Measurements from ENCODE around the gene HFE. TPM values are rescaled to one million over a fixed set of nuclear protein-coding genes. Genes with fewer than 3 reads are reported as not detected.

The HFE gene
- polyA plus RNA-seq, 1 experiment: 21.4 TPM

DNA sequence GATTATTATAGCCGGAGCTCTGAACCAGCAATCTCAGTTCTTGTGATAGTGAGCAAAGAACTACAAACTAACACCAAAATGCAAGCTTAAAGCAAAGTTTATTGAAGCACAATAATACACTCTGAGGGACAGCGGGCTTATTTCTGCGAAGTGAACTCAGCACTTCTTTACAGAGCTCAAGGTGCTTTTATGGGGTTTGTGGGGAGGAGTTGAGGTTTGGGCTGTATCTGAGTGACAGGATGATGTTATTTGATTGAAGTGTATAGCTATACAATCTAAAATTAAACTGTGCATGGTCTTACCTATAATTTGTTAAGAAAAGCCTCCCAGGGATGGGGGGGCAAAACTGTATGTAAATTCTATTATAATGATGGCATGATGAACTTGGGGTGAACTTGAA, 1.0 kb upstream of the HFE start:
- ChIA-PET CTCF (interaction anchor here (0.8 to 20.2 kb wide), 4 partner anchors 9 to 94 kb away, joined by 3 to 858 read pairs (median 40); no protein-coding TSS in a partner anchor), POLR2A (no interaction called here)

DNA sequence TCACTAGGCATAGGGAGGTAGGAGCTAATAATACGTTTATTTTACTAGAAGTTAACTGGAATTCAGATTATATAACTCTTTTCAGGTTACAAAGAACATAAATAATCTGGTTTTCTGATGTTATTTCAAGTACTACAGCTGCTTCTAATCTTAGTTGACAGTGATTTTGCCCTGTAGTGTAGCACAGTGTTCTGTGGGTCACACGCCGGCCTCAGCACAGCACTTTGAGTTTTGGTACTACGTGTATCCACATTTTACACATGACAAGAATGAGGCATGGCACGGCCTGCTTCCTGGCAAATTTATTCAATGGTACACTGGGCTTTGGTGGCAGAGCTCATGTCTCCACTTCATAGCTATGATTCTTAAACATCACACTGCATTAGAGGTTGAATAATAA, 1.1 kb downstream of the HFE start:
- no peak for TF ChIP-seq CTCF (IDR thresholded peaks at IDR 0.05; ENCODE audit: low read depth, low read length)
- H3K27me3 ChIP-seq (ENCODE audit: control insufficient read depth, insufficient read depth, low read length): no peaks in the 10 kb centered on the region
- H3K4me3 ChIP-seq (ENCODE audit: low read depth, low read length): peak overlapping the region; percentile 77
- ChIA-PET CTCF (interaction anchor here (1.2 to 20.2 kb wide), 3 partner anchors 9 to 36 kb away, joined by 3 to 858 read pairs (median 77); a partner anchor contains a TSS), POLR2A (interaction anchor here (0.5 to 1.7 kb wide), 5 partner anchors 16 to 82 kb away, joined by 3 to 7 read pairs (median 5); a partner anchor contains a TSS)
- no peak for DNase-seq (ENCODE audit: low read depth, low spot score)
- peak overlapping the region; percentile 22 for H3K27ac ChIP-seq (ENCODE audit: low read depth, low read length)
- H3K9me3 ChIP-seq (ENCODE audit: control insufficient read depth, insufficient read depth, low read length): no peaks in the 10 kb centered on the region

More for the DNA sequence above, 1.0 kb upstream of the HFE start:
- DNase-seq (ENCODE audit: low read depth, low spot score): no peak
- TF ChIP-seq CTCF (IDR thresholded peaks at IDR 0.05; ENCODE audit: low read depth, low read length): no peak
- Histone ChIP-seq H3K27me3 (ENCODE audit: control insufficient read depth, insufficient read depth, low read length) (no peaks in the 10 kb centered on the region), H3K4me3 (ENCODE audit: low read depth, low read length) (no peak overlapping the region), H3K9me3 (ENCODE audit: control insufficient read depth, insufficient read depth, low read length) (no peaks in the 10 kb centered on the region), H3K27ac (ENCODE audit: low read depth, low read length) (no peak overlapping the region)

DNA sequence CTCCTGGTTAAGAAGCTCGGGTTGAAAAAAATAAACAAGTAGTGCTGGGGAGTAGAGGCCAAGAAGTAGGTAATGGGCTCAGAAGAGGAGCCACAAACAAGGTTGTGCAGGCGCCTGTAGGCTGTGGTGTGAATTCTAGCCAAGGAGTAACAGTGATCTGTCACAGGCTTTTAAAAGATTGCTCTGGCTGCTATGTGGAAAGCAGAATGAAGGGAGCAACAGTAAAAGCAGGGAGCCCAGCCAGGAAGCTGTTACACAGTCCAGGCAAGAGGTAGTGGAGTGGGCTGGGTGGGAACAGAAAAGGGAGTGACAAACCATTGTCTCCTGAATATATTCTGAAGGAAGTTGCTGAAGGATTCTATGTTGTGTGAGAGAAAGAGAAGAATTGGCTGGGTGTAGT, 2.0 kb downstream of the HFE start:
- no peak for DNase-seq (ENCODE audit: low read depth, low spot score)
- POLR2A ChIA-PET: no interaction called here
- CTCF ChIA-PET: interaction anchor here (0.7 to 20.2 kb wide), 2 partner anchors 8 to 23 kb away, joined by 4 to 858 read pairs; no protein-coding TSS in a partner anchor

DNA sequence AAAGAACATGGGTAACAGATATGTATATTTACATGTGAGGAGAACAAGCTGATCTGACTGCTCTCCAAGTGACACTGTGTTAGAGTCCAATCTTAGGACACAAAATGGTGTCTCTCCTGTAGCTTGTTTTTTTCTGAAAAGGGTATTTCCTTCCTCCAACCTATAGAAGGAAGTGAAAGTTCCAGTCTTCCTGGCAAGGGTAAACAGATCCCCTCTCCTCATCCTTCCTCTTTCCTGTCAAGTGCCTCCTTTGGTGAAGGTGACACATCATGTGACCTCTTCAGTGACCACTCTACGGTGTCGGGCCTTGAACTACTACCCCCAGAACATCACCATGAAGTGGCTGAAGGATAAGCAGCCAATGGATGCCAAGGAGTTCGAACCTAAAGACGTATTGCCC, 5.2 kb downstream of the HFE start:
- no peaks in the 10 kb centered on the region for H3K27me3 ChIP-seq (ENCODE audit: control insufficient read depth, insufficient read depth, low read length)
- H3K4me3 ChIP-seq (ENCODE audit: low read depth, low read length): no peak overlapping the region
- H3K27ac ChIP-seq (ENCODE audit: low read depth, low read length): no peak overlapping the region
- no peaks in the 10 kb centered on the region for H3K9me3 ChIP-seq (ENCODE audit: control insufficient read depth, insufficient read depth, low read length)
- DNase-seq (ENCODE audit: low read depth, low spot score): no peak
- ChIA-PET CTCF (interaction anchor here (0.6 to 20.2 kb wide), 2 partner anchors 12 to 26 kb away, joined by 8 to 858 read pairs; no protein-coding TSS in a partner anchor), POLR2A (no interaction called here)
- TF ChIP-seq CTCF (IDR thresholded peaks at IDR 0.05; ENCODE audit: low read depth, low read length): no peak

More for the DNA sequence above, 2.0 kb downstream of the HFE start:
- no peak overlapping the region for H3K4me3 ChIP-seq (ENCODE audit: low read depth, low read length)
- no peaks in the 10 kb centered on the region for H3K9me3 ChIP-seq (ENCODE audit: control insufficient read depth, insufficient read depth, low read length)
- H3K27ac ChIP-seq (ENCODE audit: low read depth, low read length): no peak overlapping the region
- TF ChIP-seq CTCF (IDR thresholded peaks at IDR 0.05; ENCODE audit: low read depth, low read length): no peak
- H3K27me3 ChIP-seq (ENCODE audit: control insufficient read depth, insufficient read depth, low read length): no peaks in the 10 kb centered on the region

GRCh38 chr6:26094036-26094435, 6.8 kb downstream of the HFE start:
- no peak overlapping the region for H3K27ac ChIP-seq (ENCODE audit: low read depth, low read length)
- H3K9me3 ChIP-seq (ENCODE audit: control insufficient read depth, insufficient read depth, low read length): no peaks in the 10 kb centered on the region
- ChIA-PET CTCF (interaction anchor here (0.6 to 20.2 kb wide), 4 partner anchors 9 to 77 kb away, joined by 3 to 858 read pairs (median 4); no protein-coding TSS in a partner anchor), POLR2A (interaction anchor here (1.0 kb wide), 1 partner anchor 9 kb away, joined by 3 read pairs; no protein-coding TSS in a partner anchor)
- no peaks in the 10 kb centered on the region for H3K27me3 ChIP-seq (ENCODE audit: control insufficient read depth, insufficient read depth, low read length)
- DNase-seq (ENCODE audit: low read depth, low spot score): no peak
- TF ChIP-seq CTCF (IDR thresholded peaks at IDR 0.05; ENCODE audit: low read depth, low read length): no peak
- H3K4me3 ChIP-seq (ENCODE audit: low read depth, low read length): no peak overlapping the region
